Astrocyte (in vitro differentiated cells and primary cell): ENCODE data around the gene GRAMD4. TPM values are rescaled to one million over a fixed set of nuclear protein-coding genes. Genes with fewer than 3 reads are reported as not detected.
"Not testable (repeated sequence)": the region's sequence is repeated elsewhere in the genome, so short reads cannot be mapped to it uniquely, and the experiment has no call there.

ENCODE experiments used
- DNase-seq: peaks from one replicate; pipeline ENCODE4 v3.0.0-alpha.2; 2010; ENCODE audit warnings: low read depth
- FAIRE-seq: peaks from 2 replicates; lab custom pipeline; 2011; peaks lifted over from hg19 to GRCh38; lab: Jason Lieb, UNC
- H2AFZ ChIP-seq: 2 replicates; pipeline ENCODE4 v1.6.0; 2012; ENCODE audit warnings: low read depth, low read length, inconsistent platforms
- H3K27ac ChIP-seq: 2 replicates; pipeline ENCODE4 v1.5.1; 2011; ENCODE audit warnings: low read depth, low read length, inconsistent platforms
- H3K27me3 ChIP-seq: 2 replicates; pipeline ENCODE4 v1.6.0; 2011; ENCODE audit warnings: low read length, inconsistent platforms; ENCODE audit not compliant: insufficient read depth
- H3K36me3 ChIP-seq: 2 replicates; pipeline ENCODE4 v1.5.1; 2011; ENCODE audit warnings: low read length, inconsistent platforms; ENCODE audit not compliant: insufficient read depth
- H3K4me1 ChIP-seq: 2 replicates; pipeline ENCODE4 v1.5.1; 2011; ENCODE audit warnings: low read length, inconsistent platforms; ENCODE audit not compliant: insufficient read depth
- H3K4me2 ChIP-seq: 2 replicates; pipeline ENCODE4 v1.6.0; 2012; ENCODE audit warnings: low read length, inconsistent platforms
- H3K4me3 ChIP-seq: 2 replicates; pipeline ENCODE4 v1.5.1; 2011; ENCODE audit warnings: low read depth, mild to moderate bottlenecking, low read length, inconsistent platforms; ENCODE audit not compliant: insufficient read depth
- H3K79me2 ChIP-seq: 2 replicates; pipeline ENCODE4 v1.6.0; 2012; ENCODE audit warnings: mild to moderate bottlenecking, low read length, inconsistent platforms; ENCODE audit not compliant: insufficient read depth
- H3K9ac ChIP-seq: 2 replicates; pipeline ENCODE4 v1.6.0; 2012; ENCODE audit warnings: mild to moderate bottlenecking, low read length, inconsistent platforms
- H3K9me3 ChIP-seq: 2 replicates; pipeline ENCODE4 v1.5.1; 2012; ENCODE audit warnings: low read depth, mild to moderate bottlenecking, low read length, inconsistent platforms; ENCODE audit not compliant: insufficient read depth
- H4K20me1 ChIP-seq: 2 replicates; pipeline ENCODE4 v1.6.0; 2012; ENCODE audit warnings: low read length, inconsistent platforms; ENCODE audit not compliant: insufficient read depth
- H3K27ac Mint-ChIP-seq: one replicate; pipeline ENCODE4 v1.8.0; 2021; ENCODE audit warnings: mild to moderate bottlenecking, mixed read lengths; ENCODE audit not compliant: unreplicated experiment
- H3K27me3 Mint-ChIP-seq: one replicate; pipeline ENCODE4 v1.8.0; 2021; ENCODE audit warnings: low read depth, mixed read lengths; ENCODE audit not compliant: unreplicated experiment
- H3K36me3 Mint-ChIP-seq: one replicate; pipeline ENCODE4 v1.8.0; 2021; ENCODE audit warnings: low read depth, mixed read lengths; ENCODE audit not compliant: unreplicated experiment
- H3K4me1 Mint-ChIP-seq: one replicate; pipeline ENCODE4 v1.8.0; 2021; ENCODE audit warnings: low read depth, mixed read lengths; ENCODE audit not compliant: unreplicated experiment
- H3K4me3 Mint-ChIP-seq: one replicate; pipeline ENCODE4 v1.8.0; 2021; ENCODE audit warnings: mild to moderate bottlenecking, moderate library complexity, mixed read lengths; ENCODE audit not compliant: unreplicated experiment
- H3K9me3 Mint-ChIP-seq: one replicate; pipeline ENCODE4 v1.8.0; 2021; ENCODE audit warnings: mild to moderate bottlenecking, mixed read lengths; ENCODE audit not compliant: unreplicated experiment
- EZH2 ChIP-seq: IDR thresholded peaks from 2 replicates; pipeline ENCODE4 v1.6.1; 2012; ENCODE audit warnings: mild to moderate bottlenecking, low read length, inconsistent platforms; ENCODE audit not compliant: insufficient read depth
- total RNA-seq: library from RNA; stranded (reverse); gene quantifications from 2 replicates; pipeline ENCODE4 v1.2.1, GENCODE V29; 2021
- TF ChIP-seq, protein P1 (sequence below): IDR thresholded peaks from 2 replicates; pipeline ENCODE4 v1.5.1; 2011; ENCODE audit warnings: low read depth, mild to moderate bottlenecking, inconsistent platforms, low read length, moderate library complexity; ENCODE audit not compliant: insufficient read depth

GRAMD4 gene
- total RNA-seq, 1 donor from 2014 or later, result 17.8 TPM

DNA sequence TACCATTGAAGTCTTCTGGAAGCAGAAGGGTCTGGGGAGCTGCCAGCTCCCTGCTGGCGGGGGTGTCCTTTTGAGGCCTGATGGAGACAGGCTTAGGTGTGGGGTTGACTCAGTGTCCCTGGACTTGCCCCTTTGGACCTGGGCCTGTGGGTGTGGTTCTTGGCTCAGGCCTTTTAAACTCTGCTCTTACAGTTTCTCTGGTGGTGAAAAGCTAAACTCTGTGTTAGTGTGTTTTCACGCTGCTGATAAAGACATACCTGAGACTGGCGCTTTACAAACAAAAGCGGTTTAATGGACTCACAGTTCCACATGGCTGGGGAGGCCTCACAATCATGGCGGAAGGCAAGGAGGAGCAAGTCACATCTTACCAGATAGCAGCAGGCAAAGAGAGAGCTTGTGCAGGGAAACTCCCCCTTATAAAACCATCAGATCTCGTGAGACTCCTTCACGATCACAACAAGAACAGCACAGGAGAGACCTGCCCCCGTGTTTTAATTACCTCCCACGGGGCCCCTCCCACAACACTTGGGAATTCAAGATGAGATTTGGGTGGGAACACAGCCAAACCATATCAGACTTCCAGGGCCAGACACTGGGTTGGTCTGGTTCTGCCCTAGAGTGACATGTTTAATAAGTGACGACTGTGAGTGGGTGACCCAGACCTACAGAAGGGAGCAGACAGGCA, 26.5 kb downstream of the GRAMD4 start:
- peaks cover 64% of the 10 kb centered on the region for H4K20me1 ChIP-seq
- H3K27ac Mint-ChIP-seq, result no peak overlapping the region
- no peak overlapping the region for H3K27ac ChIP-seq
- no peaks in the 10 kb centered on the region for H3K4me1 ChIP-seq
- no peaks in the 10 kb centered on the region for H3K4me1 Mint-ChIP-seq
- no peaks in the 10 kb centered on the region for H3K9me3 ChIP-seq
- H3K9ac ChIP-seq, result no peak overlapping the region
- no peaks in the 10 kb centered on the region for H3K36me3 ChIP-seq
- H3K4me2 ChIP-seq, result no peak overlapping the region
- DNase-seq (no peak), FAIRE-seq (no peak)
- H3K27me3 ChIP-seq, result no peaks in the 10 kb centered on the region
- peaks cover 2% of the 10 kb centered on the region for H3K27me3 Mint-ChIP-seq
- TF ChIP-seq EZH2, result no peak
- TF ChIP-seq, protein P1, sequence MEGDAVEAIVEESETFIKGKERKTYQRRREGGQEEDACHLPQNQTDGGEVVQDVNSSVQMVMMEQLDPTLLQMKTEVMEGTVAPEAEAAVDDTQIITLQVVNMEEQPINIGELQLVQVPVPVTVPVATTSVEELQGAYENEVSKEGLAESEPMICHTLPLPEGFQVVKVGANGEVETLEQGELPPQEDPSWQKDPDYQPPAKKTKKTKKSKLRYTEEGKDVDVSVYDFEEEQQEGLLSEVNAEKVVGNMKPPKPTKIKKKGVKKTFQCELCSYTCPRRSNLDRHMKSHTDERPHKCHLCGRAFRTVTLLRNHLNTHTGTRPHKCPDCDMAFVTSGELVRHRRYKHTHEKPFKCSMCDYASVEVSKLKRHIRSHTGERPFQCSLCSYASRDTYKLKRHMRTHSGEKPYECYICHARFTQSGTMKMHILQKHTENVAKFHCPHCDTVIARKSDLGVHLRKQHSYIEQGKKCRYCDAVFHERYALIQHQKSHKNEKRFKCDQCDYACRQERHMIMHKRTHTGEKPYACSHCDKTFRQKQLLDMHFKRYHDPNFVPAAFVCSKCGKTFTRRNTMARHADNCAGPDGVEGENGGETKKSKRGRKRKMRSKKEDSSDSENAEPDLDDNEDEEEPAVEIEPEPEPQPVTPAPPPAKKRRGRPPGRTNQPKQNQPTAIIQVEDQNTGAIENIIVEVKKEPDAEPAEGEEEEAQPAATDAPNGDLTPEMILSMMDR, result no peak
- H3K79me2 ChIP-seq, result peaks cover 5% of the 10 kb centered on the region
- no peak overlapping the region for H3K4me3 ChIP-seq
- H3K9me3 Mint-ChIP-seq, result peaks cover 3% of the 10 kb centered on the region
- H2AFZ ChIP-seq, result no peak overlapping the region
- H3K4me3 Mint-ChIP-seq, result no peak overlapping the region
- peaks cover 14% of the 10 kb centered on the region for H3K36me3 Mint-ChIP-seq

DNA sequence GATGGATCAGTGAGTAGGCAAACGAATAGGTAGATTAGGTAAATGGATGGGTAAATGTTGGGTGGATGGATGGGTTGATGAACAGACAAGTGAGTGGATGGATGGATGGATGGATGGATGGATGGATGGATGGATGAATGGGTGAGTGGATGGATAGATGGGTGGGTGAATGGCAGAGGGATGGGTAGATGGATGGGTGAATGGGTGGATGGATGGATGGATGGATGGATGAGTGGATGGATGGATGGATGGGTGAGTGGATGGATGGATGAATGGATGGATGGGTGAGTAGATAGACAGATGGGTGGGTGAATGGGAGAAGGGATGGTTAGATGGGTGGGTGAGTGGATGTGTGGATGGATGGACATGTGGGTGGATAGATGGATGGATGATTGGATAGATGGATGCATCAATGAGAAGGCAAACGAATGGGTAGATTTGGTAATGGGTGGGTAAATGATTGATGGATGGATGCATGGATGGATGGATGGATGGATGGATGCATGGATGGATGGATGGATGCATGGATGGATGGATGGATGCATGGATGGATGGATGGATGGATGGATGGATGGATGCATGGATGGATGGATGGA, 28.1 kb downstream of the GRAMD4 start:
- H3K79me2 ChIP-seq, H3K9ac ChIP-seq, H2AFZ ChIP-seq, H3K27me3 ChIP-seq, H3K27ac ChIP-seq, H3K4me1 Mint-ChIP-seq, H3K9me3 Mint-ChIP-seq, H3K27ac Mint-ChIP-seq, DNase-seq, FAIRE-seq, H3K4me2 ChIP-seq, H3K4me3 ChIP-seq, H3K36me3 ChIP-seq, H3K4me3 Mint-ChIP-seq, H3K27me3 Mint-ChIP-seq, H3K9me3 ChIP-seq: not testable (repeated sequence)
- H3K4me1 ChIP-seq, result peaks cover 12% of the 10 kb centered on the region
- H4K20me1 ChIP-seq, result peaks cover 67% of the 10 kb centered on the region
- H3K36me3 Mint-ChIP-seq, result peaks cover 11% of the 10 kb centered on the region

DNA sequence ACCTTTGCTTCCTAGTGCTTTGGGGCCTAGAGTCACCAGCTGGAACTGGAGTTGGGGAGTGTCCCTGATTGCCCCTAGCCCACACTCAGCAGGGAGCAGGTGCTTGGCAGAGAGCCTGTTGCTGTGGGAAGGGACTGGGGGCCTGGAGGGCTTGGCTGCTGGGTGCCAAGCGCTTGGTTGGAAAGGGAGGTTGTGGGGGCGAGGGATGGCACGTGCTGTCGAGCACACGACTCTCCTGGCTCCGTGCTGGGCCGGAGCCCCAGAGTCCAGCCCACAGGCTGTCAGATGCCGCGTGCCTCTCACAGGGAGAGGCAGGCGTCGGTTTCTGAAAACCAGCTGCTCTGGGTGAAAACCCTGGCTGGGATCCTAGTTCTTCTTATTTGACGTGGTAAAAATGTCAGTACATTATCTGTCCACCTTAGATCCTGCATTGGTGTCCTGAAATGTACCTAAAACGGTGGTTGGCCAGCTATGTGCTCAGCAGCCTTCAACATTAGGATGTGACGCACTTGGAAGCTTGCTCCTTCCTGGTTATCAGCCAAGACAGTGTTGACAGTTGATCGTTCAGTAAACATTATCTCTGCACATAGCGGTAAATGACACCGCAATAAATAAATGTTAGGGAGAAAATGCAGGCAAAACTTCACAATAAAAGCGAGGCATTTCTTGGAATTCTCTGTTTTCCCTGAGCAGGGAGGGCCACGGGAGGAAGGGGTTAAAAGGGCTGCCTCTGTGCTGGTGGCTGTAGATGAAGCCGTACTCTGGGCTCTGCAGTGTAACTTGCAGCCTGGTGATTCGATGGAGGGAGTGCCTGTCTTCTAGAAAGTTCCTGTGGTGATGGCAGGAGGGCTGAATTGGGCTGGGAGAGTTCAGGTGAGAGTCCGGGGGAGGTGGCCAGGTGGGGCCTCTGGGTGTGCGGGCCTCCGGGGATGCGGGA, 29.2 kb downstream of the GRAMD4 start:
- Histone ChIP-seq H2AFZ (no peak overlapping the region), H3K4me1 (peaks cover 12% of the 10 kb centered on the region), H3K36me3 (no peaks in the 10 kb centered on the region), H3K4me2 (no peak overlapping the region), H3K27ac (no peak overlapping the region), H3K9ac (no peak overlapping the region), H3K4me3 (no peak overlapping the region), H3K9me3 (no peaks in the 10 kb centered on the region), H3K27me3 (no peaks in the 10 kb centered on the region), H4K20me1 (peaks cover 69% of the 10 kb centered on the region), H3K79me2 (peaks cover under 1% of the 10 kb centered on the region)
- no peaks in the 10 kb centered on the region for H3K27me3 Mint-ChIP-seq
- H3K27ac Mint-ChIP-seq, result no peak overlapping the region
- H3K4me3 Mint-ChIP-seq, result no peak overlapping the region
- H3K9me3 Mint-ChIP-seq, result peaks cover 2% of the 10 kb centered on the region
- H3K4me1 Mint-ChIP-seq, result peaks cover 3% of the 10 kb centered on the region
- DNase-seq, result no peak
- TF ChIP-seq EZH2, result no peak
- TF ChIP-seq, protein P1, result no peak
- H3K36me3 Mint-ChIP-seq, result peaks cover 11% of the 10 kb centered on the region
- FAIRE-seq, result no peak
